Hematopoietic multipotent progenitor cell (in vitro differentiated cells): ENCODE data around the gene MZT2A. TPM values are rescaled to one million over a fixed set of nuclear protein-coding genes. Genes with fewer than 3 reads are reported as not detected.
"Not testable (repeated sequence)": the region's sequence is repeated elsewhere in the genome, so short reads cannot be mapped to it uniquely, and the experiment has no call there.

Source experiments
- DNase-seq, 3 donors: peaks; one replicate each; pipeline ENCODE4 v3.0.0-alpha.2; 2011 to 2015; ENCODE audit warnings: low read depth in 2 of 3, low spot score in 2 of 3
- total RNA-seq: library from RNA; depleted of rRNA; stranded (reverse); fragments of >200 nt; gene quantifications from one replicate; pipeline ENCODE4 v1.2.3, GENCODE V29; 2012

The MZT2A gene, protein sequence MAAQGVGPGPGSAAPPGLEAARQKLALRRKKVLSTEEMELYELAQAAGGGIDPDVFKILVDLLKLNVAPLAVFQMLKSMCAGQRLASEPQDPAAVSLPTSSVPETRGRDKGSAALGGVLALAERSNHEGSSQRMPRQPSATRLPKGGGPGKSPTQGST
- 122 TPM for total RNA-seq

DNA sequence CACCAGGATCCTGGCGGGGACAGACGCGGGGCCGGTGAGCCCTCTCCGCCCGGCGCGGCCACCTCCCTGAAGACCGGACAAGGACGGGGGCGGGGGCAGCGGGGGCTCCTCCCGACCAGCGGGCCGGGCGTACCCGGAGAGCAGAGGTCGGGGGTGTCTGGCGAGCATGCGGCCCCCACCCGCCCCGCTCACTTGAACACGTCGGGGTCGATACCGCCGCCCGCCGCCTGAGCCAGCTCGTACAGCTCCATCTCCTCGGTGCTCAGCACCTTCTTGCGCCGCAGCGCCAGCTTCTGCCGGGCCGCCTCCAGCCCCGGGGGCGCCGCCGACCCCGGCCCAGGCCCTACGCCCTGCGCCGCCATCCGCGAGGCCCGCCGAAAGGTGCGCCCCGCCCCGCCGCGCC, at the start of gene MZT2A:
Gene MZT2A (minus strand): TSS at position 383 of the 403 bp plus-strand sequence. CDS start 21 bp downstream, at position 362.
- DNase-seq = not testable (repeated sequence)

DNA sequence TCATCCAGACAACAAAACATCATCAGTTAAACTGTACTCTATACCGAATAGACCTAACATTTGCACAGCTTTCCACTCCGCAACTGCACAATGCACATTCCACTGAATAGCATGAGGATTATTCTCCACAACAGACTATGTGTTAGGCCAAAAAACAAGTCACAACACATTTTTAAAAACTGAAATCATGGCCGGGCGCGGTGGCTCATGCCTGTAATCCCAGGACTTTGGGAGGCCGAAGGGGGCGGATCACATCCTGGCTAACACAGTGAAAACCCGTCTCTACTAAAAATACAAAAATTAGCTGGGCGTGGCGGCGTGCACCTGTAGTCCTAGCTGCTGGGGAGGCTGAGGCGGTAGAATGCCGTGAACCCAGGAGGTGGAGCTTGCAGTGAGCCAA, 46.7 kb upstream of the MZT2A start:
- DNase-seq = not testable (repeated sequence)

DNA sequence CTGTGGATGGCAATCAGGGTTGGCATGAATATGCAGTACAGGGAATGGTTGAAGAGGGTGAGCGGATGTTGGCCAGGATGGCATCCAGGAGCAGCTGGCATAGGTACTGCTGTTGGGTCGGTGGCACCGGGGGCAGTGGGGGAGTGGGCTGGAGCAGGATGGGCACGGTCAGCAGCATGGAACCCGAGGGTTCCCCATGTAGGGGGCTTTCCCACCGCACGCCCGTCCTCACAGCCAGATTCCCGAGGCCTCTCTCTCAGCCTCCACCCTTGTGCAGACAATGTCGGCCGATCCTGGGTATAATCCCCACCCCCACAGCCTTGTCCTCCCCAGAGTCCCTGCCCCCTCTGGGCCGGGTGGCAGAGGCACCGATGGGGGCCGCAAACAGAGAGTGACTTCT, 44.6 kb upstream of the MZT2A start:
- DNase-seq = not testable (repeated sequence)

DNA sequence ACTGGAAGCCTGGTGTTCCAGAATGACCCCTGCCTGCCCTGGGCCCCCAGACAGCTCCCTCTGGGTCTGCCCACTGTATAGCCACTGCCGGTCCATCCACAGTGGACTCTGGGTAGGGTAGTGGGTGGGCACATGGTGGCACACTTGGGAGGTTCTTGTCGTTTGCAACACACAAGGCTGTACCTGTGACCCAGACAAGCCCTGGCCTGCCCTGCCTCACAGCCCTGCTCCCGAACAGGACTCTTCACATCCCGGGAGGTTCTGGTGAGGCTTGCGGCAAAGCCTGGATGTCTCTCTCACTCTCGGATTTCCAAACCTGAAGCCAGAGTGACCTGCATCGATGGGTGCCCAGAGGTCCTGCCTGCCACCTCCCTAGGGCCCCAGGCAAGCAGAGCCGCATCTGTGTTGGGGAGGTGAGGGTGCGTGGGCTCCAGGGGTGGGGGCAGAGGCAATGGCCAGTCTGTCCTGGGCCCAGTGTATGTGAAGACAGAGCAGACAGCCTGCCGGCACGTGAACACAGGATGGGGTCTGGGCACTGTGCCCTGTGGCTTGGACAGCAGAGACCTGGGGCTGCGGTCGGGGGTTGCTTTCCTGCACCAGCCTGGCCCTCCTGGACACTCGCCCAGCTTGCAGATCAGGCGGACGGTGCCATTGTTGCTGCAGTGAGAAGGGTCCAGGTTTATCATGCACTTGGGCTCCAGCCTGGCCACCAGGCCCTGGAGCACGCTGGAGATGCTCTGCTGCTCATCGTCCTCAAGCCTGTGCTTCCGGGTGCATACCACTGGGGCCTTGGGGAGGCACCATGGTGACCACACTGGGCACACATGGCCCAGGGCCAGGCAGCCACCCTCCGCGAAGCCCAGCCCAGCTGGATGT, 44.0 kb upstream of the MZT2A start:
- not testable (repeated sequence) for DNase-seq

DNA sequence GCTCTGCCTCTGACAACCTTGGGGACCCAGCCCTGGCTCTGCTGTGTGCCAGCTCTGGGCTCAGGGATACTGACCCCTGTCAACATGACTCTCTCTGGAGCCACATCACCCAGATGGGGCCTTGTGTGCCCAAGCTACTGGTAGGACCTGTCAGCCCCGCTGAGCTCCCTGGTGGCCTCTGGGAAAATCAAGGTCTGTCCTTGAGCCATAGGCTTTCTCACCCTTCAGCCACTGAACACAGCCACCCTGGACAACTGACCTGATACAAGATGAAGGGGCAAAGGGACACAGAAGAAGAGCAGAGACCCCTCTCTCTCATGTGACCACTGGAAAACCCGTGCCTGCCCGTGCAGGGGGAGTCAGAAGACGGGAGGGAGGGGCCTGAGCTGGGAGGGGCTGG, 43.3 kb upstream of the MZT2A start:
- no peak for DNase-seq

DNA sequence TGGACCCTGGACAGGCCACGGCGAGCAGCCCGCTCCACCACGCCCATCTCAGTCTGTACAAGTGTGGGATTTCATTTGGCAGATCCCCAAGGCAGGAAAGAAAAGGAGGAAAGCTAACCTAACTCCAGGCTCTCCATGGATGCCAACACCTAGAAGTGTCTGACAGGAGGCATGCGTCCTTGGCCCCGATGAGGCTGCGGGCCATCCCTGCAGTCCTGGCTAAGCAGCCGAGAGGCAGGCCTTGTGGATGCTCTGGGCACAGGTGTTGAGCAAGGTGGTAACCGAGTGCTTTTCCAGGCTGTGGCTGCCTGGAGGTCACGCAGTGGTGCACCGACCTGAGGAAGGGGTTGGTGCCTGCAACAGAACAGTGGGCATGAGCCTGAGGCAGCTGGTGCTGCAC, 42.8 kb upstream of the MZT2A start:
- DNase-seq = not testable (repeated sequence)

DNA sequence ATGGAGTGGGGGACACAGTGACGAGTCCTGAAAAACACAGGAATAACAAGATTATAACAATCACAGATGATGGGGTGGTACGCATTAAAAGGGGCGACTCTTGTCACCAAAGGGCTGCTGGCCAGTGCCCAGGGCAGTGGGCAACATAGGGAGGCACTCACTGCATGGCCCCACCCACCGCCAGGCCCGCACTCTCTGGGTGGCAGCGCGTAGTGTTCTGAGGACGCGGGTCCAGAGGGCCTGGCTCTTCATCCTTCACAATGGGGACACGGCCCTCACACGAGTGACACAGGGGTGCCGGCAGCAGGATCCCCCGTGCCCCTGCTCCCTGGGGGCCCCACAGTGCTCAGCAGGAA, 42.1 kb upstream of the MZT2A start:
- DNase-seq = not testable (repeated sequence)

DNA sequence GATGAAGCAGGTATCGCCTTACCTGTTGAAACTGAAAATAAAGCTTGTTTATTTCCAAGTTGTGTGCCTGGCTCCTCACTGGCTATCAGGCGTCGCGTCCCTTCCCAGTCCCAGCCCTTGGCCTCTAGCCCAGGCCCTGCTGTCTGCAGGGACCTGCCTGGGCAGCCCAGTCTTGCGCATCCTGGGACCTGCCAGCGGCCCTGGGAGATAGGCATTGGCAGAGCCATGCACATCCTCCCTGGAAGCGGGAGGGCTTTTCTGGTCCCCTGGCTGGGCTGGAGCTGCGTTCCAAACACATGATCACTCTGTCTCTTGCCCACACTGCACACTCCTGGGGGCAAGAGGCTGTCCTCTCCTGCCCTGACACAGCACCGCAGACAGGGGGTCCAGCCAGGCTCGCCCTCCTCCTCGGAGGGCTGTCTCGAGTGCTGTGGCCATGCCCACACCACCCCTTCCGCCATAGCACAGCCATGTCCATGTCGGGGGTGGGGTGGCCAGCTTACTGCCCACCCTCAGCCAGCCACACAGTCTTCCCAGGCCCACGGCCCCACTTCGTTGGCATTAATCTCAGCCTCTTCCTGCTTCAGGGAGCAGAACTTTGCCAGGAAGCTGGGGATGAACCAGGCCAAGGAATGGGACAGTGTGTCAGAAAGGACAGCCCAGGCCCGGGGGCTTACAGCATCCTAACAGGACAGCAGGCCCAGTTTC, 41.6 kb upstream of the MZT2A start:
- DNase-seq = not testable (repeated sequence)

DNA sequence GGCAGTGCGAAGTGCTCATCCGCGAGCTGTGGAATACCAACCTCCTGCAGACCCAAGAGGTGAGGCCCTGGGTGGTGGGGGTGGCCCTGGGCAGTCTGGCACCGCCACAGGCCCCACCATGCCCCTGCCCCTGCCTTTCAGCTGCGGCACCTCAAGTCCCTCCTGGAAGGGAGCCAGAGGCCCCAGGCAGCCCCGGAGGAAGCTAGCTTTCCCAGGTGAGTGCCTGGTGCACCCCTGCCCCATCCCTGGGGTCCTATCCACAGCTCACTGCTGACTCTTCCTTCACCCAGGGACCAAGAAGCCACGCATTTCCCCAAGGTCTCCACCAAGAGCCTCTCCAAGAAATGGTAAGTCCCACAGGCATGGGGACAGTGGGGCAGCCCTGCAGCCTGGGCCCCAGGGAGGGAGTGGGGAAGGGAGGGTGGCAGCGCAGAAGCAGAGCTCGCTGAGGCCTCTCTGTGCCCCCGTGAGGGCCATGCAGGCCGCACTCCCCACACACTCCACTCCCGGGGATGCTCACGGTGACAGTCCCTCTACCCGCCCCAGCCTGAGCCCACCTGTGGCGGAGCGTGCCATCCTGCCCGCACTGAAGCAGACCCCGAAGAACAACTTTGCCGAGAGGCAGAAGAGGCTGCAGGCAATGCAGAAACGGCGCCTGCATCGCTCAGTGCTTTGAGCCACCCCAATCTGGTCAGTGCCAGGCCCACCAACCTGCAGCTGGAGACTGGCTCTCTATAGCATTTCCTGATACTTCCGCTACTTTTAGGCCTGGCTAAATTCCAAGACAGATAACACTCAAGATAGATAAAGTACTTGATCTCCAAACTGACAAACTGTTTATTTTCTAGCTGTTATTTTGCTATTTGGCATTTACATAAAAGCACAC, 40.8 kb upstream of the MZT2A start:
- DNase-seq = not testable (repeated sequence)

DNA sequence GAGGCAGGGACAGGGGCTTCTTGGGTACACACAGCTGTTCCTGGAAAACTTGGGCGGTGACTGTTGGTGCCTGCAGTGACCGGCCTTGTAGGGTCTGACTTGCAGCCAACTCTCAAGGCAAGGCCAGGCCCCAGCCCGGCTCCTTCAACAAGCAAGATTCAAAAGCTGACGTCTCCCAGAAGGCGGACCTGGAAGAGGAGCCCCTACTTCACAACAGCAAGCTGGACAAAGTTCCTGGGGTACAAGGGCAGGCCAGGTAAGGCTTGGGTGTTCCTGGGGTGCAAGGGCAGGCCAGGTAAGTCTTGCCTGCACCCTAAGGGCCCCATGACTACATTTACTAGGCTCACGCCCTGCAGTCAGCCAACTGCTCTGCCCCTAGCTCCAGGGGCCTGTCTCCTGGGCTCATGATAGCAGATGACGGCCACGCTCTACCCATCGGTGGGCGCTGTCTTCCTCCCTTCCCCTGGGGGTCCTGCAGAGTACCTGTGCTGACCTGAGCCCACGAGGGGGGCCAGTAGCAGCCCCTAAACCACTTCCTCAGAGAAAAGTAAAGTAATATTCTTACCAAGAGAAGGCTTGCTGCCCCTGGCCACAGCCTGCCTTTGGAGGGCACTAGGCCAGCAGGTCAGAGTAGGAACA, 39.5 kb upstream of the MZT2A start:
- not testable (repeated sequence) for DNase-seq

DNA sequence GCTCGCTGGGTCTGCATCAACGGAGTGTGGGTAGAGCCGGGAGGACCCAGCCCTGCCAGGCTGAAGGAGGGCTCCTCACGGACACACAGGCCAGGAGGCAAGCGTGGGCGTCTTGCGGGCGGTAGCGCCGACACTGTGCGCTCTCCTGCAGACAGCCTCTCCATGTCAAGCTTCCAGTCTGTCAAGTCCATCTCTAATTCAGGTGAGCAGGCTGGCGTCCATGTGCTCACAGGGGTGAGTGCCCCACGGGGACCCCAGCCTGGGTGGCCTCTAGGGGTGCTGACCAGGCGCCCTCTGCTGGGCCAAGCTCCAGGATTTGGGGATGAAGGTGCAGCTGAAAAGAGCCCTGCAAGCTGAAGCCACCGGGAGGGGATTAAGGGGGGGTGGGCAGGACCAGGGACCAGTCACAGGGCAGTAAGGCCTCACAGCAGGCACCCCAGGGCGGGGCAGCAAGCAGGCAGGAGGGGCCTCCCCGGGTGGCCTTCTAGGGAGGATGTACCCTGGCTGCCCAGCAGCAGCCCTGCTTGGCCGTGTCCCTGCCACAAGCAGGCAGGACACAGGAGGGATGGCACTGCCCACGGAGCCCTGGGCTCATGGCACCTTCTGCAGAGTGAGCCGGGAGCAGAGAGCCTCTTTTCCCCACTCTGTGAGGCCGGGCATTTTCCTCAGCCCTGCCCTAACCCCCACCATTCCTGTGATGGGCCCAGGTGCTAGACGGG, 38.6 kb upstream of the MZT2A start:
- DNase-seq = peak in 1 of 3 donors; percentile 7

DNA sequence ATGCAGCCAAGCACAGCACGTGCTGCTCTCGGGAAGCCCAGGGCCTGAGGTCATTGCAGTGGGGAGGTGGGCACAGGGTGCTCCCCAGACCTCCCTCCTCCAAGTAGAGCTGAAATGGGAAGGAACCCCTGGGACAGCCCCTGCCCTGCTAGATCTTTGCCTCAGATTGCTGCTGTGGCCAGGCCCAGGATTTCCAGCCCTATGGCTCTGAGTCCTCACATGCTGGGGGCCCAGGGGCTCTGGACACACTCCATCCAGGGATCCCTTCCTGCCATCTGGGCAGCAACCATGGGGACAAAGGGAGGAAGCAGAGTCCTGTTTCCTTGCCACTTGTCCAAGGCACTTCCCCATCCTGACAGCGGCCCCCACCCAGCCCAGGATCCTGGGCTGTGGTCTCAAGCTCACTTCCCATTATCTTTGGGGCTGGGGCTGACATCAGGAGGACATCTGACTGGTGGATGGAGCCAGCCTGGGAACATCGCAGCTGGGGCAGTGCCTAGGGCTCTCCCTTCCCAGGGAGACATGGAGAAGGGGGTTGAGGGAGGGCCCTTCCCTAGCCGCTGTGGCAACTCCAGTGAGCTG, 37.8 kb upstream of the MZT2A start:
- not testable (repeated sequence) for DNase-seq

DNA sequence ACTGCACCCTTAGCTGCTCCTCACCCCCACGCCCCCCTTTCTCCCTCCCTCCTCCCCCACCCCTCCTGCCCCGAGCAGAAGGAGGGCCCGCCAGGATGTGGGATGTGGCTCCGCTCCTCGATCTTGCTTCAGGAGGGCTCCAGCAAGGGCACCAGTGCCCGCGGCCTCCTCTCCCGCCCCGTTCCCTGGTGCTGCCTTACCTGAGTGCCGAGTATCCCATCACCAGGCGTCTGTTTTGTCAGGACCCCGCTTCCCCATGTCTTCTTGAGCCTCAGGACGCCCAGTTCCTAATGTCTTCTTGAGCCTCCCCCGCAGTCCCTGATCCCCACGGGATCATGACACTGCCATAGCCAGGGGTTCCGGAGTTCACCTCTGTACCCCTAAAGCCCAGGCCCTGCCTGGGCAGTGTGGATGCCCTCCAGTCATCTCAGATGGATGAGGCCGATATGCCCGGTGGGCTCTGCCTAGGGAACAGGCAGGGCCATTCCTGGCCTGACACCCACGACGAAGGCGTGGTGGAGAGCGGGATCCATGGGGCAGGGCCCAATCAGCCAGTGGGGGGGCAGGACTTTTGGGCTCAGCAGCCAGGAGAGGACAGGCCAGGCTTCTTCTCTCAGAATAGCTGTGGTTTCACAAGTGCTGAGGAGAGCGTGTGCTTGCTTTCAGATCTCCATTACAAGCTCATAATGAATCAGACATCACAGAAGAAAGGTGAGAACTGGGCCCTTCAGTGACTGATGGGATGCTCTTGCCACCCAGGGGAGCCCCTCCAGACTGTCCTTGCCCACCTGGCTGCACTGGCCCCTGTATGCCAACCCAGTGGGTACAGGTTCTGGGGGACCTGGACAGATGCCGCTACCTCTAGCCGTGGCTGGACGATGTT, 37.0 kb upstream of the MZT2A start:
- DNase-seq = not testable (repeated sequence)

DNA sequence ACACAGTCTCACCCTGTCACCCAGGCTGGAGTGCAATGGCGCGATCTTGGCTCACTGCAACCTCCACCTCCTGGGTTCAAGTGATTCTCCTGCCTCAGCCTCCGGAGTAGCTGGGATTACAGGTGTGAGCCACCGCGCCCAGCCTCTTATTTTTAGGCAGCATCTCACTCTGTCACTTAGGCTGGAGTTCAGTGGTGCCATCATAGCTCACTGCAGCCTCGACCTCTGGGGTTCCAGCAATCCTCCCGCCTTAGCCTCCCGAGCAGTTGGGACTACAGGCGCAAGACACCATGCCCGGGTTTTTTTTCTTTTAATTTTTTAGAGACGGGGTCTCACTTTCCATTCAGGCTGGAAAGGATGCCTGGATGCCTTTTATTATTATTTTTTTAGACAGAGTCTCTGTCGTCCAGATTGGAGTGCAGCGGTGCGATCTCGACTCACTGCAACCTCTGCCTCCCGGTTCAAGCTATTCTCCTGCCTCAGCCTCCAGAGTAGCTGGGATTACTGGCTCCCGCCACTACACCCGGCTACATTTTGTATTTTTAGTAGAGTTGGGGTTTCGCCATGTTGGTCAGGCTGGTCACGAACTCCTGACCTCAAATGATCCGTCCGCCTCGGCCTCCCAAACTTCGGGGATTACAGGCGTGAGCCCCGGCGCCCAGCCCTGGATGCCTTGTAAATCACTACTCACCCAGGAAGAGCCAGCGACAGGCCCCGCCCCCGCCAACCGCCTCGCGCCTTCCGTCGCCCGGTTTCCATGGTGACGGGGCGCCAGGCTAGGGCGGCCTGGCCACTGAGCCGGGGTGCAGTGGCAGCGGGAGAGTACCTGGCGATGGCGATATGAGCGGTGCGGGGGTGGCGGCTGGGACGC, 35.2 kb upstream of the MZT2A start, which contains the start of gene CCDC74A:
Gene CCDC74A (plus strand): TSS at position 758 of the 871 bp plus-strand sequence. CDS start 83 bp downstream, at position 841.
- peak in 1 of 3 donors; percentile 36 for DNase-seq

DNA sequence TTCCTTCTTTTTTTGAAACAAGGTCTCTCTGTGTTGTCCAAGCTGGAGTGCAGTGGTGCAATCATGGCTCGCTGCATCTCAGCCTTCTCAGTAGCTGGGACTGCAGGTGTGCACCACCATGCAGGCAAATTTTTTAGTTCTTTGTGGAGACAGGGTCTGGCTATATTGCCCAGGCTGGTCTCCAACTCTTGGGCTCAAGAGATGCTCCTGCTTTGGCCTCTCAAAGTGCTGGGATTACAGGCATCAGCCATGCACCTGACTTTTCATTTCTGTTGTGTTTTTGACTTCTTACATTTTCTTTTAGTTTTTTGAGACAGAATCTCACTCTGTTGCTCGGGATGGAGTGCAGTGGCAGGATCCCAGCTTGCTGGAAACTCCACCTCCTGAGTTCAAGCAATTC, 33.1 kb upstream of the MZT2A start:
- DNase-seq = not testable (repeated sequence)

DNA sequence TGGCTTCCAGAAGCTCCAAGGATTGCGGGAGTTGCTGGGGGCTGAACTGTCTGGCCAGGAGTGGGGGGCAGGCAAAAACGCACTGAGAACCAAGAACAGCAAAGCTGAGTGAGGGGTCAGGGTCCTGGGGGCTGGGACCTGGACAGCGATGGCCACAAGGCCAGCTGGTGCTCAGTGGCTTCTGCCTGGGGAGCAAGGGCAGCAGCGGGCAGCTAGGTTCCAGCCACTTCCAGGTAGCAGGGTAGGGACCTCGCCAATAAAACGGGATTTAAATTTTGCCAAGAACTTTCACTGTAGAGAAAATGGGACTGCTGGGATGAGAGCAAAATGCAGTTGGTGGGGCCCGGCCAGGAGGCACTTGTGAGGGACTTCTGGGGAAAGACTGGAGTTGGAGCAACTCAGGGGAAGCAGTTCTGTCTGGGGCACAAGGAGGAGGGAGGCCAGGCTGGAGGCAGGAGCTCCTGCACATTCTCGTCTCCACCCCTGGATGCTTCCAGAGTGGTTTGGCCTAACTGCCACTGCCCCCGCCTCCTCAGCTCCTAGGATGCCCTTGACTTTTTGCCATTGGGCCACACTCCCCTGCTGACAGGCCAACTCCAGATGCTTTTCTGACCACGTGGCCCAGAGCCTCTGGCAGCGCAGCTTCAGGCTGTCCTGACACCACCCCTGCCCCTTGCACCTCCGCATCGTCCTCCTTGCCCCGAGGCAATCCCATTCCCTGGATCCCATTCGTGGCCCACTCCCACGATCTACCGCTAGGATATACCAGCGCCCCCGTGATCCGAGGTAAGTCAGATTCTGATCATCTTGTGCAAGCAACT, 30.0 kb upstream of the MZT2A start:
- no peak for DNase-seq
